GM23338 (cell line): ENCODE results near the gene DNAJA3. TPM values are rescaled to one million over a fixed set of nuclear protein-coding genes. Genes with fewer than 3 reads are reported as not detected.
"Not testable (repeated sequence)": the region's sequence is repeated elsewhere in the genome, so short reads cannot be mapped to it uniquely, and the experiment has no call there.

Experiments
- ATAC-seq: fragments of 200-7000 bp; cut with Tn5 transposase; 3 replicates; pipeline ENCODE4 v1.9.1; 2020
- DNase-seq: peaks from one replicate; pipeline ENCODE4 v3.0.0-alpha.2; 2015; ENCODE audit warnings: low spot score
- H2AFZ ChIP-seq: fragments of 200-600 bp; sonication (generic); 2 replicates; pipeline ENCODE4 v1.8.0; 2016; ENCODE audit warnings: antibody characterized with exemption, mild to moderate bottlenecking, moderate library complexity
- H3F3A ChIP-seq: fragments of 200-600 bp; sonication (generic); replicated peaks from 2 replicates; pipeline ENCODE4 v1.8.0; 2017; ENCODE audit warnings: antibody characterized with exemption, mixed run types, low read depth
- H3K27ac ChIP-seq: fragments of 200-600 bp; sonication (generic); 2 replicates; pipeline ENCODE4 v1.6.1; 2016; ENCODE audit warnings: low read depth
- H3K27me3 ChIP-seq: fragments of 200-600 bp; sonication (generic); 2 replicates; pipeline ENCODE4 v1.8.0; 2016; ENCODE audit warnings: mild to moderate bottlenecking, mixed run types, moderate library complexity; ENCODE audit not compliant: insufficient read depth
- H3K36me3 ChIP-seq: fragments of 200-600 bp; sonication (generic); 2 replicates; pipeline ENCODE4 v1.8.0; 2016; ENCODE audit warnings: mild to moderate bottlenecking; ENCODE audit not compliant: insufficient read depth
- H3K4me1 ChIP-seq: fragments of 200-600 bp; sonication (generic); 2 replicates; pipeline ENCODE4 v1.8.0; 2016; ENCODE audit warnings: mild to moderate bottlenecking, moderate library complexity; ENCODE audit not compliant: insufficient read depth
- H3K4me2 ChIP-seq: fragments of 200-600 bp; sonication (generic); 2 replicates; pipeline ENCODE4 v1.7.1; 2017; ENCODE audit warnings: mixed run types
- H3K4me3 ChIP-seq: fragments of 200-600 bp; sonication (generic); 2 replicates; pipeline ENCODE4 v1.6.1; 2016; ENCODE audit warnings: mixed run types
- H3K79me2 ChIP-seq: fragments of 200-600 bp; sonication (generic); replicated peaks from 2 replicates; pipeline ENCODE4 v1.8.0; 2017; ENCODE audit warnings: mild to moderate bottlenecking; ENCODE audit not compliant: insufficient read depth
- H3K9me2 ChIP-seq: fragments of 200-600 bp; sonication (generic); 2 replicates; pipeline ENCODE4 v1.8.0; 2017; ENCODE audit not compliant: insufficient read depth
- H4K20me1 ChIP-seq: fragments of 200-600 bp; sonication (generic); replicated peaks from 2 replicates; pipeline ENCODE4 v1.8.0; 2017; ENCODE audit warnings: mild to moderate bottlenecking; ENCODE audit not compliant: insufficient read depth
- H3K27ac Mint-ChIP-seq: 2 replicates; pipeline ENCODE4 v1.8.0; 2020; ENCODE audit warnings: inconsistent platforms, mild to moderate bottlenecking, moderate library complexity, mixed read lengths
- H3K27me3 Mint-ChIP-seq: 3 replicates; pipeline ENCODE4 v1.8.0; 2022; ENCODE audit warnings: low read depth, mild to moderate bottlenecking, moderate library complexity, mixed read lengths, inconsistent platforms; ENCODE audit not compliant: insufficient read depth, poor library complexity
- H3K36me3 Mint-ChIP-seq: 3 replicates; pipeline ENCODE4 v1.8.0; 2021; ENCODE audit warnings: low read depth, mild to moderate bottlenecking, inconsistent platforms, moderate library complexity, mixed read lengths
- H3K4me1 Mint-ChIP-seq: 3 replicates; pipeline ENCODE4 v1.8.0; 2020; ENCODE audit warnings: mild to moderate bottlenecking, inconsistent platforms, mixed read lengths
- H3K4me3 Mint-ChIP-seq: 3 replicates; pipeline ENCODE4 v1.8.0; 2021; ENCODE audit warnings: moderate library complexity, mild to moderate bottlenecking, inconsistent platforms, mixed read lengths
- H3K9me3 Mint-ChIP-seq: 3 replicates; pipeline ENCODE4 v1.8.0; 2020; ENCODE audit warnings: moderate library complexity, mild to moderate bottlenecking, inconsistent platforms, mixed read lengths
- CREB1 ChIP-seq: fragments of 250-450 bp; sonication (Bioruptor Pico); IDR thresholded peaks from 2 replicates; pipeline ENCODE4 v1.5.0; 2020; ENCODE audit warnings: low read depth, mild to moderate bottlenecking, moderate library complexity
- ZNF114 ChIP-seq: fragments of 250-450 bp; sonication (Bioruptor Pico); IDR thresholded peaks from 2 replicates; pipeline ENCODE4 v1.5.0; 2020; ENCODE audit warnings: mild to moderate bottlenecking, moderate library complexity
- polyA plus RNA-seq: library from polyadenylated mRNA; unstranded; fragments of >200 nt; fragmentation: Nextera tagmentation; extraction: Ambion mirVana; gene quantifications from 2 replicates; pipeline ENCODE4 v1.2.1, GENCODE V29; 2016
- total RNA-seq: library from RNA; depleted of rRNA; stranded (reverse); fragments of >200 nt; shearing (Covaris generic); gene quantifications from 2 replicates; pipeline ENCODE4 v1.2.3, GENCODE V29; 2014
- TF ChIP-seq, protein P1 (sequence below): IDR thresholded peaks from one replicate; pipeline ENCODE4 v1.6.1; 2018; ENCODE audit warnings: antibody characterized with exemption; ENCODE audit not compliant: unreplicated experiment
- TF ChIP-seq, protein P2 (sequence below): IDR thresholded peaks from 2 replicates; pipeline ENCODE4 v1.6.1; 2016; ENCODE audit warnings: antibody characterized with exemption

DNAJA3 gene
- total and polyA plus RNA-seq, 2 experiments from 2014 or later = 56.3 to 75.5 TPM

DNA sequence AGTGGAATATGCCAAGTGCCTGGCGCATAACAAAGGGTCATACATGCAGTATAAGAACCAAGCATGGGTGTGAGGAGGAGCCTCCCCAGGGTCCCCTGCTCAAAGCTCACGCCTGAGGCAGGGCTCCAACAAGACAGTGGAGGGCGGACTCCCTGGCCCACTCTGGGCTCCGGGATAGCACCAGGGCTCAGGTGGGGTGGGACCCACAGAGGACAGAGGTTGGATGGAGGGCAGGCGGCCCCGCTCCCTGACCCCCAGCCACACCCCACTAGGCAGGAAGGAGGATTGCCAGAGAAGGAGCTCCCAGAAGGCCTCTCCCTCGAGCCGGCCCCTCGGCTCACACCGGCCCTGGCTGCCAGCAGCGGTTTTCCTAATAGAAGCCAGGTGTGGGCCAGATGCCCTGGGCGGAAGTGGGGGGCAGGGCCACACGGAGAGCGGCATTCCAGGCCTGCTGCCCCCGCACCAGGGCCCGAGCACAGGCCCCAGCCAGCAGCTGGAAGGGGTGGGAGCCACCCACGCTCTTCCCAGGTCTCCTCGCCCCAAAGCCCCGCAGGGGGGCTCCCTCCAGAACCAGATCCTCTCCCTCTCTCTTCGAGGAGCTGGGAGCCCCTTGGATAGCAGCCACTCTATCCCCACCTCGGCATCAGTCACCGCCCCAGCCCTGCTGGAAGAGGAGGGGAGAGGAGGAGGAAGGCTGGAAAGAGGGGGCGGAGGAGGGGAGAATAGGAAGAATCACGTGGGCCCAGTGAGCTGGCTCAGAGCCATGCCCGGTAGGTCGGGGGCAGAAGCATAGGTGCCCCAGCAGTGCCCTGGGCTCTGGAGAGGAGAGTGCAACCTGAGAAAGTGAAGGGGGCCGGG lies 33.1 kb upstream of the DNAJA3 start (continued):
- TF ChIP-seq, protein P1, sequence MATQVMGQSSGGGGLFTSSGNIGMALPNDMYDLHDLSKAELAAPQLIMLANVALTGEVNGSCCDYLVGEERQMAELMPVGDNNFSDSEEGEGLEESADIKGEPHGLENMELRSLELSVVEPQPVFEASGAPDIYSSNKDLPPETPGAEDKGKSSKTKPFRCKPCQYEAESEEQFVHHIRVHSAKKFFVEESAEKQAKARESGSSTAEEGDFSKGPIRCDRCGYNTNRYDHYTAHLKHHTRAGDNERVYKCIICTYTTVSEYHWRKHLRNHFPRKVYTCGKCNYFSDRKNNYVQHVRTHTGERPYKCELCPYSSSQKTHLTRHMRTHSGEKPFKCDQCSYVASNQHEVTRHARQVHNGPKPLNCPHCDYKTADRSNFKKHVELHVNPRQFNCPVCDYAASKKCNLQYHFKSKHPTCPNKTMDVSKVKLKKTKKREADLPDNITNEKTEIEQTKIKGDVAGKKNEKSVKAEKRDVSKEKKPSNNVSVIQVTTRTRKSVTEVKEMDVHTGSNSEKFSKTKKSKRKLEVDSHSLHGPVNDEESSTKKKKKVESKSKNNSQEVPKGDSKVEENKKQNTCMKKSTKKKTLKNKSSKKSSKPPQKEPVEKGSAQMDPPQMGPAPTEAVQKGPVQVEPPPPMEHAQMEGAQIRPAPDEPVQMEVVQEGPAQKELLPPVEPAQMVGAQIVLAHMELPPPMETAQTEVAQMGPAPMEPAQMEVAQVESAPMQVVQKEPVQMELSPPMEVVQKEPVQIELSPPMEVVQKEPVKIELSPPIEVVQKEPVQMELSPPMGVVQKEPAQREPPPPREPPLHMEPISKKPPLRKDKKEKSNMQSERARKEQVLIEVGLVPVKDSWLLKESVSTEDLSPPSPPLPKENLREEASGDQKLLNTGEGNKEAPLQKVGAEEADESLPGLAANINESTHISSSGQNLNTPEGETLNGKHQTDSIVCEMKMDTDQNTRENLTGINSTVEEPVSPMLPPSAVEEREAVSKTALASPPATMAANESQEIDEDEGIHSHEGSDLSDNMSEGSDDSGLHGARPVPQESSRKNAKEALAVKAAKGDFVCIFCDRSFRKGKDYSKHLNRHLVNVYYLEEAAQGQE = no peak

- Histone ChIP-seq H3K4me2 (peak overlapping the region; percentile 78), H3K27me3 (no peaks in the 10 kb centered on the region), H3K4me3 (peak overlapping the region; percentile 45), H3K4me1 (peaks cover 43% of the 10 kb centered on the region), H3K9me2 (no peaks in the 10 kb centered on the region), H2AFZ (0 out of 2 replicates have a peak overlapping the region, but pooled peaks have one; percentile 32), H4K20me1 (no peaks in the 10 kb centered on the region), H3K79me2 (no peaks in the 10 kb centered on the region), H3K27ac (peak overlapping the region; percentile 100), H3K36me3 (no peaks in the 10 kb centered on the region), H3F3A (peaks cover 34% of the 10 kb centered on the region)
- H3K27ac Mint-ChIP-seq = peak overlapping the region; percentile 98
- TF ChIP-seq CREB1 (CRISPR knock-in tag) (no peak), ZNF114 (CRISPR knock-in tag) (no peak)
- TF ChIP-seq, protein P2, sequence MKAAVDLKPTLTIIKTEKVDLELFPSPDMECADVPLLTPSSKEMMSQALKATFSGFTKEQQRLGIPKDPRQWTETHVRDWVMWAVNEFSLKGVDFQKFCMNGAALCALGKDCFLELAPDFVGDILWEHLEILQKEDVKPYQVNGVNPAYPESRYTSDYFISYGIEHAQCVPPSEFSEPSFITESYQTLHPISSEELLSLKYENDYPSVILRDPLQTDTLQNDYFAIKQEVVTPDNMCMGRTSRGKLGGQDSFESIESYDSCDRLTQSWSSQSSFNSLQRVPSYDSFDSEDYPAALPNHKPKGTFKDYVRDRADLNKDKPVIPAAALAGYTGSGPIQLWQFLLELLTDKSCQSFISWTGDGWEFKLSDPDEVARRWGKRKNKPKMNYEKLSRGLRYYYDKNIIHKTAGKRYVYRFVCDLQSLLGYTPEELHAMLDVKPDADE = no peak
- no peaks in the 10 kb centered on the region; the same call in 2 of the 3 replicates for H3K36me3 Mint-ChIP-seq
- H3K4me3 Mint-ChIP-seq = peak overlapping the region; percentile 34; the same call in 1 of the 3 replicates
- no peaks in the 10 kb centered on the region for H3K9me3 Mint-ChIP-seq
- H3K27me3 Mint-ChIP-seq = peaks cover 21% of the 10 kb centered on the region
- peaks cover 45% of the 10 kb centered on the region for H3K4me1 Mint-ChIP-seq
- no peak for DNase-seq
- ATAC-seq = peak; percentile 3; the same call in 2 of the 3 replicates
Observed at GRCh38 chr16:4393240-4393600, 32.4 kb upstream of the DNAJA3 start.

- H3F3A ChIP-seq = peaks cover 34% of the 10 kb centered on the region
- H3K9me3 Mint-ChIP-seq, H3K79me2 ChIP-seq, H3K36me3 Mint-ChIP-seq, H3K36me3 ChIP-seq, DNase-seq, ATAC-seq, H2AFZ ChIP-seq, H3K9me2 ChIP-seq, H3K4me3 Mint-ChIP-seq, H3K4me3 ChIP-seq, H3K27me3 ChIP-seq, H4K20me1 ChIP-seq: not testable (repeated sequence)
- Mint-ChIP-seq H3K27ac (peak overlapping the region; percentile 98; the same call in 1 of the 2 replicates), H3K27me3 (peaks cover 21% of the 10 kb centered on the region), H3K4me1 (peaks cover 44% of the 10 kb centered on the region)
- peak overlapping the region; percentile 78; the same call in 1 of the 2 replicates for H3K4me2 ChIP-seq
- peak overlapping the region; percentile 100 for H3K27ac ChIP-seq
- peaks cover 42% of the 10 kb centered on the region for H3K4me1 ChIP-seq
Observed at GRCh38 chr16:4393850-4394249, 31.8 kb upstream of the DNAJA3 start.
